GM21423 (cell line): ENCODE results near the gene SLC49A4.

Source experiments
- ATAC-seq: cut with Tn5 transposase; IDR thresholded peaks from one replicate; pipeline ENCODE4 v1.9.1; 2021; ENCODE audit warnings: mild to moderate bottlenecking, moderate library complexity; ENCODE audit not compliant: unreplicated experiment

SLC49A4 gene

DNA sequence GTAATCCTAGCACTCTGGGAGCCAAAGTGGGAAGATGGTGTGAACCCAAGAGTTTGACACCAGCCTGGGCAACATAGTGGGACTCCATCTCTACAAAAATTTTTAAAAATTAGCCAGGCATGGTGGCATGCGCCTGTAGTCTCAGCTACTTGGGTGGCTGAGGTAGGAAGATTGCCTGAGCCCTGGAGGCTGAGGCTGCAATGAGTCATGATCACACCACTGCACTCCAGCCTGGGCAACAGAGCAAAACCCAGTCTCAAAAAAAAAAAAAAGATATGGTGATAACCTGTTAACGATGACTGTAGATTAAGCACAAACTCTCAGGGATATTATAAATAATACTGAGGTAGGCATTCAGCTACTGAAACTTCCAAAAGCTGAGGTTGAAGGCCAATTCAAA, 107.5 kb downstream of the SLC49A4 start:
- ATAC-seq: no peak

DNA sequence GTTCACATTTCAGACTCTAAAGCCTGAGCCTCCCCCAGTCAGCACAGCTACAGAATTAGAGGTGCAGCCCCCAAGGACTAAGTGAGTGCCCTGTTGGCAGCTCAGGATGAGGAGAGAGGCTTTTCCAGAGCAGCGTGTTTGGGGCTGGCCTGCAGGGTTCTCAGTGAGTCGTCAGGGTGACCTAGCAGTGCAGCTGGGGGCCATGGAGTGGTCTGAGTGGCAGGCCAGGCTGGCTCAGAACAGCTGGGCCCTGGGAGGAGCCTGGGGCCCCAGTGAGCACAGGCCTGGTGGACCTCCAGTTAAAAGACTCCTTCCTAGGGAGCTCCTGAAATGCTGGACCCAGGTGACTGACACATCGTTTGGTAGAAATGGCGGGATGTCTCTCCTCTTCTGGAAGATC, 108.3 kb downstream of the SLC49A4 start:
- ATAC-seq: no peak

DNA sequence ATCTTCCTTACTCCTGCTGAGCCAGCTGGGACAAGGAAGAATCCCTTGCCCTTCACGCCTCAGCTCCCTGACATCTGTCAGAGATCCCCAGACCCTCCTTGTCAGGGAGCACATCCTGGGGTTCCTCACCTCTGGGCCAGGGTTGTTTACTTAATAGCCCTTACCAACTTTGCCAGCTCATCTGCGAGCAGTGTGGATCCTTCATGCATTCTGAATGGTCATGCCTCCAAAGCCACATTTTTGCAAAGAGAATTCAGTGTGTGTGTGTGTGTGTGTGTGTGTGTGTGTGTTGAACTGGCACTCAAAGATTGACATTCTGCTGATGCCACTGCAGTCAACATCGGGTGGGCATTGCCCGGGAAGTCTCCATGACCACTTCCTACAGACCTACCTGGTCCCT, 112.6 kb downstream of the SLC49A4 start:
- ATAC-seq: no peak

DNA sequence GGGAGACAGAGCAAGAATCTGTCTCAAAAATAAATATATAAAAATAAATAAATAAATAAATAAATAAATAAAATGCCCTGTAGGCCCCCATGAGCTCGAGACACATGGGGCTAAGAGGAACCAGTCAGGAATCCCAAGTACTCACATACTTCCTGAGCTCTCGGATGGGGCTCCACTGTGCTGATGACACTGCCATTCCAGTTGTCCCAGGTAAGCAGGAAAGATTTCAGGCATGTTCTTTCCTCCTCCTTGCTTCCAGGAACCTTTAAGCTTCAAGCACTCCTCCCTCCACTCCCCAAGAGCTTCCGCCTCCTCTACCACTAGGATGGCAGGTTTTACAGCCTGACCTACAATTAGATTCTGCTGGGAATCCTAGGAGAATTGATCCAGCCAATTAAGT, 113.4 kb downstream of the SLC49A4 start:
- ATAC-seq: no peak

DNA sequence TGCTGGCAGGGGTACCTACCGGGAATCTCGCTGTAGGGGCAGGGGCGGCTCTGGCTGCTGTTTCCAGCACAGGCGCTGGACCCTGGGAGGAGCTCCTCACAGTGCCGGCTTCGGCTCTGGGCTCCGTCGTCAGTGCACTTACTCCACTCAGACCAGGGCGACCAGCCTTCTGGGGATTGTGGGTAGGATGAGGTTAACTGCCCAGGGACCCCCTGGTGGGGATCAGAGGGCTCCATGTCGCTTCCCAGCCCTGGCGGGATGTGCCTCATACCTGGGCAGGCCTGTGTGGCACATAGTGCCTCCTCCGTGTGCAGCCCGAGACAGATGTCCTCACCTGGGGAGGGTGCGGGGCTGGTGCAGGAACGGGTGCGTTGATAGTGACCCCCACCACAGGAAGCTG, 117.0 kb downstream of the SLC49A4 start:
- ATAC-seq: no peak

DNA sequence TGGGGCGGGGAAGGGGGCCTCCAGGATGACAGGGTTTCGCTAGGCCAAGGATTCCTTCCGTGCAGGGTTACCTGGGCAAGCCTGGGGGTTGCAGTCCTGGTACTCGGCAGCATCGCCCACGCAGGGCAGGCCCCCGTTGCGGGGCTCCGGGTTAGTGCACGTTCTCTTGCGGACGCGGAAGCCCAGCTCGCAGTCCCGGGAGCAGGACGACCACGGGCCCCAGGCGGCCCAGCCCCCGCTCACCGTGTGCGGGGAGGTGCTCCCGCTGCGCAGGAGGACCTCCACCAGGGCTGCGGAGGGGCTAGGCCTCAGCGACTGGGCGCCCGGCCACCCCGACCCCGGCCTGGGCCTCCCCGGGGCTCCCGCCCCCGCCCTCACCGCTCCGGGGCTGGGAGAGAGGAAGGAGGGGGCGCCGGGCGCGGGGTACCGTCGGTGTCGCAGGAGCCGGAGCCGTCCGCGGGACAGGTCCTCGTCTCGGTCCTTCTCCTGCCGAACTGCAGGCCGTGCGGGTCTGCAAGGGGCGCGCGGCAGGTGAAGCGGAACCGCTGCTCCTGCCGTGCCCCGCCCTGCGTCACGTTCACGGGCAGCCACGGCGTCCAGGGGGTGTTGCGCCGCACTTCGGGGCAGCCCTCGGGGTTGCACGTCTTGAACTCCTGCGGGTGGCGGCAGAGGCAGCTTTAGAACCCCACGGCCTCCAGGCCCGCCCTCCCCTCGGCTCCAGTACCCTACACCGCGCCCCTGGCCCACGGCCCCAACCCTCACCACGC, 118.1 kb downstream of the SLC49A4 start:
- no peak for ATAC-seq

DNA sequence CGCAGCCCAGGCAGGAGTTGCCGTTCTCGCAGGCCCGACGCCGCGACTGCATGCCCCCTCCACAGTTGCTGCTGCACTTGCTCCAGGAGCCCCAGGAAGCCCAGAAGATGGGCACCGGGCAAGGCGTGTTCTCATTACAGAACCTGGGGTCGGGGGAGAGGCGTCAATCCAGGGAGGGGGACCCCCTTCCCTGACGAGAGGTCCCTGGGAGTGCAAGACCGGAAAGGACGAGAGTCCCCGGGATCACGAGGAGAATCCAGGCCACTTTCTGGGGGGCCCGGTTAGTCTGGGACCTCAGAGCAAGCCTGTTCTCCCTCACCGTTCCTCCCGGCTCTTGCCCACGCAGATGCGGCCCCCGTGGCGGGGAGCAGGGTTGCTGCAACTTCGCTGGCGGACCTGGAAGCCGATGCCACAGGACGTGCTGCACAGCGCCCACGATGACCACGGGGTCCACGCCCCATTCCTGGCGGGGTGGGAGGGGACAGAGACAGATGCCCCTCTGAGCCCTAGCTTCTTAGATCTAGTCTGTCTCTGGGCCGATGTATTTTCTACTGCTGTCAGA, 118.8 kb downstream of the SLC49A4 start:
- ATAC-seq: no peak

DNA sequence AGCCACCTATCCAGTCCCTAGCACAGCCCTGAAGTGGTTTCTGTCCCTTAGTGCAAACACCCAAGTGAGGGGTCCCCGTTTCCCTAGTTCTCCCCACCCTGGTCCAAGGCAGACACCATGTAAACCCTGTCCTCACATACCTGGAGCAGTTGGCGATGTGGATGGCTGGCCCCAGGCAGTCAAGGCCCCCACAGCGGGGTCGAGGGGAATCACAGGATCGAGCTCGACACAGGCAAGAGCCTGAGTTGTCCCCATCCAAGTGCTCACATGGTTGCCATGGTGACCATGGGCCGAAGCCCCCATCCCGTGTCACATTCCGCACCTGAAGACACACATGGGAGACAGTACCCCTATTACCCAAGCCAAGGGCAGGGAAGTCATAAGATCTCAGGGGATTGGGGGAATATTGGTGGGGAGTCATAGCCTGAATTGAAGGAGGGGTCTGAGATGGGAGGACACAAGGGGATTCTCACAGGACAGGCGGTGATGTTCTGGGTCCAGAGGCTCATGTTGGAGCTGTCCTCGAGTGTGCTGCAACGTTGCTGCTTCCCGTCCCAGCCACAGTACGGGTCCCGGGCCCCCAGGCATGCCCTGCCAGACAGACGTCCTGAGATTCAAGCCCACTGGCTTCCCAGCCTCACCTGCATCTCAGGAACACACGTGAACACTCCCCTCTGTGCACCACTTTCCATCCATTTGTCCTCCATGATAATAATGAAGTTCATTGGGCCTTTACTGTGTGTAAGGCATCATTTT, 120.6 kb downstream of the SLC49A4 start:
- ATAC-seq: no peak

DNA sequence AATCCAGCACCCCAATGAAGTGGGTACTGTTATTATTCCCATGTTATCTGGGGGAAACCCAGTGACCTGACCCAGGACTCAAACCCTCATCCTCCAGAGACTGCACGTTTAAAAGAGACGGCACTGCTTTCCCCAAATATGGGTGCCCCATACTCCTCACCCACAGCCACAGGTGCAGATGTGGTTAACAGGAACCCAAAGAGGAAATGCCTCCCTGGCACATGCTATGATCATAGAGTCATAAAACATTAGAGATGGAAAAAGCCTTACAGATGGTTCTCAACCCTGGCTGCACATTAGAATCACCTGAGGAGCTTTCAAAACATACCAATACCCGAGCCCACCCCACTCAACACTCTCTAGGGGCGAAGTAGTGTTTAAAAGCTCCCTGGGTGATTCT, 121.2 kb downstream of the SLC49A4 start:
- no peak for ATAC-seq

DNA sequence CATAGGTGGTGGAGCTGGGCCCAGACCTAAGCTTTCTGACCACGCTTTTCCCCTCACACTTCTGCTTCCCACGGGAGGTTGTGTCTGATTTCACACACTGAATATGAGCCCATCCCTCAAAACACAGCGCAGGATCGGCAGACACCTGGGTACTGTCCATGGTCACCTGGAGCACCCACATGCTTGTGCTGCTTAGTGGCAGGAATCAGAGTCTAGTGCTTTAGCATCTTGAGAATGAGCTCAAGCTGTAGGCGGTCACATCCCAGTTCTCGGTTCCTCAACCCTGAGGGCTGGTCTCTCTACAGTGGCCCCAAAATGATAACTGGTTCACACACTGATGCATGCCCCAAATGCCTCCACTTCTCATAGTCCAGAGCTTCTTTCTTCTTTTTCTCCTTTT, 121.7 kb downstream of the SLC49A4 start:
- ATAC-seq: no peak

DNA sequence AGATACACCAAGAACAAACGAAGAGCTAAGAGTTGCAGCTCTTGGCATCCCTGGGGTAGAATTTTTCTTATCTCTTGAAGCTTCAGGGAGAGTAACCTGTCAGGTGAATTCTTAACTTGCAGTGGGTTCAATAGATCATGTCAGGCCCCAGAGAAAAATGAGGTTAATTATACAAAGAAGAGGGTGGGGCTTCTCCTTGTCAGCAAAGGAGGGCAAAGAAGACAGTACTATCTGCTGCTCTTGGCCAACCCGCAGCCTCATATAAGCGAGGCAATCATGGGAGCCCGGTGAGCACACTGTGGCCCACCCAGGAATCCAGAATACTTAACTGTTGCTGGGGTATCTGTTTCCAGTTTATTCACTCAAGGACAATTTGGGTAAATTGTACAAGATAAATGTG, 122.5 kb downstream of the SLC49A4 start:
- no peak for ATAC-seq

DNA sequence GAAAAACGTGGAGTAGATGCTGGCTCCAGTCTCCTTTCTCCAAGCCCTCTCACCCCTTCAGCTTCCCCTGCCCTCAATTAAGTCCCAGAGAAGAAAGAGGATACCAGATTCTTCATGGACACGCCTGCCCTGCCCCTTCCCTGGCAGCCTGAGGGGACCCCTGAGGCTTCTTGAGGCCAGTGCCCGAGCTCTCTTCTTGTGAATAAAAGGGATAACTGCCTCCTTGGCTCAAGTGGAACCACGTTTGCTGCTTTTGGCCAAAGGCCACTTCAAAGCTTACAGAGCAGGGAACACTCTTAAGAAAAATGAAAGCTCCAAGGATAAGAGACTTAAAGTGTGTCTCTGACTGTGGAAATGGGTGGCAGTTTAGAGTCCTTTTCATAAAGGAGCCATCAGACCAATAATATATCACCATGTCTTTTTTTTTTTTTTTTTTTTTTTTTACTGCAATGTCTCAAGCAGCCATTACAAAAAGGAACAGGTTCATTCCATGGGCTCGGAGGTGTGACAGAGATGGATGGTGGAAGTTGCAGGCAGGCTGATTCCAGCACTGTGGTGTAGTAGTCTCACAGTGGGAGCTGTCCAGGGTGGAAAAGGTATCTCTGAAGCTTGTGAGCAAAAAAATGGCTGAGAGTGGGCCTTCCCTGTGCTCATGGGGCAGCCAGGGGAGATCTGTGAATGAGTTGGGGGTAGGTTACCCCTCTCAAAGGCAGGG, 123.9 kb downstream of the SLC49A4 start:
- ATAC-seq: no peak

DNA sequence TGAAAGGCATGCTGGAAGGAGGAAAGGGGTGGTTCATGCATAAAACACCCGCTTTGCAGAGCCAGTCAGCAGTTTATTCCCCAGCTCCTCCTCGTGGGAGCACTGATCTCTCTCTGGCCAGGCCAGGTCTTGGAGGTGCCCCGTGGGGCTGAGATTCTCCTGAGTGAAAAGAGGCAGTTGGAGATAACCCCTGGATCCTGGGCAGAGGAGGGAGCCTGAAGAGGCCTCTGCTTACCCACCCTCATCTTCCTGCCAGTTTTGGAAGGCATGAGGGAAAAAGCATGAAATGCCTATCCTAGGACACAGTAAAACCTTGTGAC, 124.4 kb downstream of the SLC49A4 start:
- ATAC-seq: no peak

DNA sequence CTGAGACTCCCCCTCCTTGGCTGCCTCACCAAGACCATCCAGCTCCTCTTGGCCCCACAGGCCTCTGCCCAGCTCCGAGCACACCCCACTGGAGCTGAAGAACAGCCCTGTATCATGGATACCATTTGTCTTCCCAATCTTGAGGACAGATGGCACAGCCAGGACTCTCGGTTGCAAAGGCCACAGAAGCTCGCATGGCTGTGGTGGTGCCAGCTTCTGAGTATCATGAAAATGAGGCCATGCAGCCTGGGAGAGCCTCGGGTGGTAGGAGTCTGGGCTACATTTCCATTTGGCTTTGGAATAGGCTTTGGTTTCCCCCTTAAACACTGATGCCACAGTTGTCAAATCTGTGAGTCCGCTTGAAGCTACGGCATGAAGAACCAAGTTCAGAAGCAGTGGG, 126.1 kb downstream of the SLC49A4 start:
- ATAC-seq: no peak

DNA sequence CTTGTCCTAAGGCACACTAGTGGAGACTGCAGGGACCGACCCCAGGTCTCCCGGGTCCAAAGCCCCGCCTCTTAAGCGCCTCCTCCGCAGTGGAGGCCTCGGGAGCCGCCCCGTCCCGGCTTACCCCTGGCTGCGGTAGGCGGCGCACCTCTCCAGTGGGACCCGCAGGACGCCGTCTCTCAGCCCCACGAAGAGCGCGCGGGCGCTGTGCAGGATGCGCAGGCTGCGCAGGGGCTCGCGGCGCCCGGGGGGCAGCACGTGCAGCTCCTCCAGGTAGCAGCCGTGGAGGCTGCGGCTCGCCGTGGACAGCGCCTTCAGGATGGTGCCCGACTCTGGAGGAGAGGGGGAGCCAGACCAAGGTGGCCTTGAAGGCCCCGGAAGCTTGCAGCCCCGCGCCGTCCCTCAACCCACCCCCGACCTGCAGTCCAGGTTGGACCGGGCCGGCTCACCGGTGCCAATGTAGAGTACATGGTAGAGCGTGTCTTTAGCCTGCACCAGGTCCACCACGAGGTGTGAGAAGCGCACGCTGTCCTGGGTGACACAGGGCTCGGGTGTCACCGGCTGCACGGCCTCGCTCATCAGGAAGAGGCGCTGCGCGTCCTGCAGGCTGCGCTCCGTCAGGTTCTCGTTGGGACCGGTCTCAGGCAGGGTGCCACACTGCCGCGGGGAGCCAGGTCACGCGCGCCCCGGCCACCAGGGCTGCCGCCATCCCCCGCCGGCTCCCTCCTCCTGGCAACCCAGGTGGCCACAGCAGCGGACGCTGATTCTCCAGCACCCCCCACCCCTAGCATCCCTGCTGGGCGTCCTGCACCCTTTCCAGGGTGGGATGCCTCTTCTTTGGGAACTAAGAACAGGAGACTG, 127.2 kb downstream of the SLC49A4 start:
- ATAC-seq: peak; percentile 59

DNA sequence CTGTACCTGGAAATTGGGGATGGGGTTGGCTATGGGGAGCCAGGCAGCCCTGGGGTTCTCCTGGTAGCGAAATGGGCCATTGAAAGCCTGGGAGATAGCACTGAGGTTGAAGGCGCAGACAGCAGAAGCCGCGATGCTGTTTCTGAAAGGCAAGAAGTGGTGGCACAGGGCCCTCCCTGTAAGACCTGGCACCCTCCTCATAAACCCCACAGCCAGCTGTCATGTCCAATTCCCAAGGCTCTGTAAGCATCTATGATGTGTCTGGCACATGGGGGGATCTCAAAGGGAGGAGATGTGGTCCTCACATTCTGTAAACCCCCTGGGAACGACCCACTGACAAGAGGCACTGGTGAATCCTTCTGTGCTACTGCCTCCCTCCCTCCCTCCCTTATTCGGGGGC, 128.7 kb downstream of the SLC49A4 start:
- ATAC-seq: no peak

DNA sequence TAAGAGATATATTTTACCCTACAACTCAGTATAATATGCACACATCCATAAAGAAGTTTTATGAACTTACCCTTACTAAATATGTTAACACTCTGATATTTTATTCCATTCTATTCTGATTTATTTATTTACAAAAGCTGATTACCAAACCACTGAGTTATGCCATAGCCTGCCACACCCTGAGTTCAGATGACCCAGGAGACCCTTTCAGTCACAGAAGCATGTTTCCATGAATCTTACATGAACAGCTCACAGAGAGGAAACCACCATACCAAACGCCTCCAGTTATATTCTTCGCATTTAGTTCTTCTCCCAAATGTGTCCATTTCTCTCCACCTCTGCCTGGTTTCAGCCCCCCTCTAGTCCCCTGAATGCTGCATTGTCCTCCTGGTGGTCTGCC, 129.2 kb downstream of the SLC49A4 start:
- ATAC-seq: no peak

DNA sequence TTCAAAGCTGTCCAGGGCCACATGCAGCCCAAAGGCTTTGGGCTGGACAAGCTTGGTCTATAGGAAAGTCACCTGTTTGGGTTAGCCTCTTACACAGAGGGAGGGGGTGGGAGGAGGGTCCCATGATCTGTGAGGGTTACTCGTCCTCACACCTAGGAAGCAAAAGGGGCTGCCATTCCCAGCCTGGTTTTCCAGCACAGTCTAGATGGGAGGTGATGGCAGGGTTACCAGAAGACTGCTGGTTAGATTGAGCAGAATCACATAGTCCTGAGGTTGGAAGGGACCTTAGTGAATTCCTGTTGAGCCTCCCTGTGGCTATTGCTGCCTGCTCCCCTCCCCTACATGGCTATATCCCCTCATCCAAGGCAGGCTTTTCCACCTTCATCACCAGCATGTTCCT, 130.9 kb downstream of the SLC49A4 start:
- no peak for ATAC-seq

DNA sequence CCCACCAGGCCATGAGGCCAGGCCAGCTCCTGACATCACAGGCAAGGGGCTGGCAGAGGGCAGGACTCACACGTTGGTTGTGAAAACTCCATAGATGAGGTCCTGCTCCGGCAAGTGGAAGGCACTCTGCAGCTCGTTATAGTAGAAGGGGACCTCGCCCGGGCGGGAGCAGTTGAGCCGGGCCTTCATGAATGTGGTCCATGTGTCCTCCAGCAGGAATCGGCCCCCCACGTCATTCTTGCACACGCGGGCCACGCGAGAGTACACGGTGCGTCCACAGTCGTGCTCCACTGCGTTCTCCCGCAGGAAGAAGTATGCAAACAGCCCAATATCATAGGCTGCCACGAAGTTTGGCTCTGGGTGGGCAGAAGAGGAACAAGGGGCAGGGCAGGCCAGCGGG, 131.5 kb downstream of the SLC49A4 start:
- no peak for ATAC-seq

DNA sequence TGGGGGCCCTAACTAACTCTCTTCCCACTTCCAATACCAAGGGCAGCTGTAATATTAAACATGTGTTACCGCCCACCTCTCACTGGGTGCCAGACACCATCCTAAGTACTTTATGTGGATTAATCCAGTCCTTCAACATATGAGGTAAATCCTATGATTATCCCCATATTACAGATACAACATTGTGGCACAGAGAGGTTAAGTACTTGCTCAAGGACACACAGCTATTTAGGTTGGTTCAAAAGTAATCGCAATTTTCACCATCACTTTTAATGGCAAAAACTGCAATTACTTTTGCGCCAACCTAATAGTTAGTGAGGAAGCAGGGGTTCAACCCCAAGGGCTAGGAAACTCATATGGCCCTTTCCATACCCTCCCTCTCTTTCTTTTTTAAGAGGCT, 131.9 kb downstream of the SLC49A4 start:
- no peak for ATAC-seq

DNA sequence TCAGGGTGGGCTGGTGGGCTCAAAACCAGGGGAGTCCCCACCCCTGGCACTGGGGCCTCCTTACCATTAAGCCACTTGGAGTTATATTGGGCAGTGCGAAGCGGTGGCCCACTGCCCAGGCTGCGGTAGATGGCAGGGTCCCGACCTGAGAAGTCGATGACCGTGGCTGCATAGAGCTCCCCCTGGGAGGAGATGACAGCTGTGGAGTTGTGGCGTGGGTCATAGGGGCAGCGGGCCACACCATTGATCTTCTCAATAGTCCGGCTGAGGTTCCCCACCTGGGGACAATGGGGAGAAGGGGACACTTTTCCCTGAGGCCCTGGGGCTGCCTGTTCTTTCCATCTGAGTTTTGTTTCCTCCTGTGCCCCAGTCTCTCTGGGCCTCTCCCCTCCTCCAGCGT, 132.9 kb downstream of the SLC49A4 start:
- no peak for ATAC-seq
